NCI-H1694 treated with DMSO at 0.1 percent for 48 hours (cell line): ENCODE data around the gene TMEM132D.

Experiments
- DNase-seq: peaks from one replicate; lab custom pipeline; 2025; lab: John Stamatoyannopoulos, UW

The TMEM132D gene

GRCh38 chr12:129727100-129727499 lies 176.7 kb downstream of the TMEM132D start:
- no peak for DNase-seq

- no peak for DNase-seq
Measured at GRCh38 chr12:129723260-129723659, 180.6 kb downstream of the TMEM132D start.

- no peak for DNase-seq
Measured at GRCh38 chr12:129720618-129721017, 183.2 kb downstream of the TMEM132D start.

GRCh38 chr12:129719416-129719815 lies 184.4 kb downstream of the TMEM132D start:
- DNase-seq = no peak

GRCh38 chr12:129717438-129717837 lies 186.4 kb downstream of the TMEM132D start:
- no peak for DNase-seq

- no peak for DNase-seq
Measured at GRCh38 chr12:129716825-129717224, 187.0 kb downstream of the TMEM132D start.

- no peak for DNase-seq
Measured at GRCh38 chr12:129706716-129707115, 197.1 kb downstream of the TMEM132D start.

GRCh38 chr12:129704232-129704830 lies 199.5 kb downstream of the TMEM132D start:
- DNase-seq = no peak

GRCh38 chr12:129701631-129702101 lies 202.2 kb downstream of the TMEM132D start:
- no peak for DNase-seq

- DNase-seq = no peak
Measured at GRCh38 chr12:129700036-129700435, 203.8 kb downstream of the TMEM132D start.

- no peak for DNase-seq
Measured at GRCh38 chr12:129696926-129697325, 206.9 kb downstream of the TMEM132D start.

GRCh38 chr12:129696405-129696804 lies 207.4 kb downstream of the TMEM132D start:
- DNase-seq = no peak

GRCh38 chr12:129693731-129694130 lies 210.1 kb downstream of the TMEM132D start:
- DNase-seq = no peak

- no peak for DNase-seq
Measured at GRCh38 chr12:129687731-129688130, 216.1 kb downstream of the TMEM132D start.

GRCh38 chr12:129681830-129682229 lies 222.0 kb downstream of the TMEM132D start:
- DNase-seq = no peak

- no peak for DNase-seq
Measured at GRCh38 chr12:129681151-129681550, 222.7 kb downstream of the TMEM132D start.

GRCh38 chr12:129676411-129676810 lies 227.4 kb downstream of the TMEM132D start:
- no peak for DNase-seq

- no peak for DNase-seq
Measured at GRCh38 chr12:129675947-129676346, 227.9 kb downstream of the TMEM132D start.

- DNase-seq = no peak
Measured at GRCh38 chr12:129675496-129675895, 228.3 kb downstream of the TMEM132D start.

GRCh38 chr12:129673806-129674205 lies 230.0 kb downstream of the TMEM132D start:
- DNase-seq = no peak

- DNase-seq = no peak
Measured at GRCh38 chr12:129672110-129672509, 231.7 kb downstream of the TMEM132D start.

- DNase-seq = no peak
Measured at GRCh38 chr12:129670256-129670920, 233.4 kb downstream of the TMEM132D start.

- no peak for DNase-seq
Measured at GRCh38 chr12:129665414-129665813, 238.4 kb downstream of the TMEM132D start.

- no peak for DNase-seq
Measured at GRCh38 chr12:129662234-129662633, 241.6 kb downstream of the TMEM132D start.
